ENCODE results near the gene CREB5.

GRCh38 chr7:28597284-28597683 lies 185.0 kb downstream of the CREB5 start:
- no peak for TF ChIP-seq POLR2AphosphoS5 (IDR thresholded peaks at IDR 0.05; ENCODE audit: low read depth, low read length)
- TF ChIP-seq TAF1 (IDR thresholded peaks at IDR 0.05; ENCODE audit: borderline replicate concordance, insufficient read depth, low read length): no peak
- no peak for TF ChIP-seq REST (IDR thresholded peaks at IDR 0.05; ENCODE audit: insufficient read depth in 1 of 2, low read depth in 2 of 2, low read length in 2 of 2)
- TF ChIP-seq SIN3A (IDR thresholded peaks at IDR 0.05; ENCODE audit: borderline replicate concordance, insufficient read depth, low read length): no peak
- no peak for TF ChIP-seq FOXP2 (optimal IDR thresholded peaks at IDR 0.05; ENCODE audit: borderline replicate concordance, extremely low read depth, extremely low read length, insufficient read depth)
